Measurements from ENCODE around the gene PPFIBP1. TPM values are rescaled to one million over a fixed set of nuclear protein-coding genes. Genes with fewer than 3 reads are reported as not detected.
"Not testable (repeated sequence)": the region's sequence is repeated elsewhere in the genome, so short reads cannot be mapped to it uniquely, and the experiment has no call there.

Gene PPFIBP1
- total and polyA plus RNA-seq, 7 donors = 5.9 to 63.1 (median 28.3) TPM

DNA sequence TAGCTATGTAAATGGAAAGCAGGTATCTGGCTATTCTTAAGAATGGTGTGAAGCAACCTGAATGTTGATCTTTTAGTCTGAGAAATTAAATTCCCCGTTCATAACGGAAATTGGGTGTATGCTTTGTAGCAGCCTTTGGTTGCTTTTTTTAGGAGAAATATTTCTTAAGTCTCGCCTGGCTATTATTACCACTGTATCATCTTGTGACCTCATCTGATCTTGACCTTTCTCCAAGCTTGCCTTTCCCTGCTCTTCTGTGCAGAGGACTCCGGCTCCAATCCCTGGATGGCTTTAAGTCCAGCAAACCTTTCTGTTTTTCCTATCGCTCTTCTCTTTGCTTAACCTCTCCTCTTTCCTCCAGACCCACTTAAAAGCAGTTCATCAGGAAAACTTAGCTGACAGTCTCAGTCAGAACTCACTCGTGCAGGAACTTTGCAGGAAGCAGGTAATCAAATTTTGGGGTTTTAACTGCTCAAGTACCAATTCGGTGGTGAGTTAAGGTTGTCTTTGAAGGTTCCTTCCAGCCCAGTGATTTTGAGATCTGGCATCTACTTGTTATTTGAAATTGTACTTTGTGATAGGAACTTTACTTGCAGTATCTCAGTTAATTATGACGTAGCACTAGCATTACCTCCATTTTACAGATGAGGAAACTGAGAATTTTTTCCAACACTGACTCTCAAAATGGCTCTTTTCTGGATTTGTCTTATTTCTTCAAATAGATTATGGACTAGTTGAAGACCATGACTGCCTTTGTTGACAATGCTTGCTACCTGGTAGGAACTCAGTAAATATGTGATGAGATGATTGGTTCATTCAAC, 14.1 kb downstream of the PPFIBP1 start:
- H3K4me3 ChIP-seq = no peak overlapping the region
- no peaks in the 10 kb centered on the region for H3K27me3 ChIP-seq (ENCODE audit: insufficient read depth in 3 of 3, low read length in 2 of 3)
- intact Hi-C loops (cut with DNase I) = no loop called here

GRCh38 chr12:27539191-27539631, 15.2 kb downstream of the PPFIBP1 start:
- TF ChIP-seq CTCF (IDR thresholded peaks at IDR 0.05) = no peak
- WGBS, 3 donors = 13 to 33% (median 16%) methylated on average over 4 of the region's 4 CpGs
- no peak overlapping the region for H3K27ac ChIP-seq
- no peaks in the 10 kb centered on the region for H3K36me3 ChIP-seq (ENCODE audit: insufficient read depth in 1 of 2, low read depth in 1 of 2)
- no peaks in the 10 kb centered on the region for H3K27me3 ChIP-seq (ENCODE audit: insufficient read depth in 3 of 3, low read length in 2 of 3)
- no peak overlapping the region for H3K4me3 ChIP-seq
- intact Hi-C loops (cut with DNase I) = no loop called here
- peak in 1 of 4 donors; percentile 55 for ATAC-seq
- no peak for DNase-seq
- H3K9me3 ChIP-seq = no peaks in the 10 kb centered on the region
- peaks cover 62% of the 10 kb centered on the region for H3K4me1 ChIP-seq

More for the DNA sequence above, 14.1 kb downstream of the PPFIBP1 start:
- H3K27ac ChIP-seq = peak overlapping the region; percentile 11
- peak; percentile 52 to 92 (median 73) for ATAC-seq
- peaks cover 59% of the 10 kb centered on the region for H3K4me1 ChIP-seq
- no peaks in the 10 kb centered on the region for H3K9me3 ChIP-seq
- DNase-seq = no peak
- 25 to 39% (median 26%) methylated on average over 8 of the region's 8 CpGs for WGBS, 3 donors
- no peaks in the 10 kb centered on the region for H3K36me3 ChIP-seq (ENCODE audit: insufficient read depth in 1 of 2, low read depth in 1 of 2)
- no peak for TF ChIP-seq CTCF (IDR thresholded peaks at IDR 0.05)

GRCh38 chr12:27541031-27541719, 17.2 kb downstream of the PPFIBP1 start:
- no peak for DNase-seq
- intact Hi-C loops (cut with DNase I) = no loop called here
- WGBS, 3 donors = 81 to 90% (median 84%) methylated on average over 8 of the region's 8 CpGs
- no peak overlapping the region for H3K27ac ChIP-seq
- H3K4me3 ChIP-seq = no peak overlapping the region
- TF ChIP-seq CTCF (IDR thresholded peaks at IDR 0.05) = no peak
- peaks cover 69% of the 10 kb centered on the region for H3K4me1 ChIP-seq
- no peaks in the 10 kb centered on the region for H3K9me3 ChIP-seq
- H3K27me3 ChIP-seq (ENCODE audit: insufficient read depth in 3 of 3, low read length in 2 of 3) = no peaks in the 10 kb centered on the region
- H3K36me3 ChIP-seq (ENCODE audit: insufficient read depth in 1 of 2, low read depth in 1 of 2) = no peaks in the 10 kb centered on the region
- ATAC-seq = no peak

GRCh38 chr12:27542628-27543027, 18.6 kb downstream of the PPFIBP1 start:
- no peak for ATAC-seq
- H3K27ac ChIP-seq = peak overlapping the region; percentile 15
- intact Hi-C loops (cut with DNase I) = no loop called here

DNA sequence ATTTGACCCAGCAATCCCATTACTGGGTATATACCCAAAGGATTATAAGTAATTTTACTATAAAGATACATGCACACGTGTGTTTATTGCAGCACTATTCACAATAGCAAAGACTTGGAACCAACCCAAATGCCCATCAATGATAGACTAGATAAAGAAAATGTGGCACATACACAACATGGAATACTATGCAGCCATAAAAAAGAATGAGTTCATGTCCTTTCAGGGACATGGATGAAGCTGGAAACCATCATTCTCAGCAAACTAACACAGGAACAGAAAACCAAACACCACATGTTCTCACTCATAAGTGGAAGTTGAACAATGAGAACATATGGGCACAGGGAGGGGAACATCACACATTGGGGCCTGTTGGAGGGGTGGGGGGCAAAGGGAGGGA, 20.9 kb downstream of the PPFIBP1 start:
- H3K4me3 ChIP-seq; intact Hi-C loops (cut with DNase I); H3K36me3 ChIP-seq (ENCODE audit: insufficient read depth in 1 of 2, low read depth in 1 of 2); ATAC-seq; H3K27me3 ChIP-seq (ENCODE audit: insufficient read depth in 3 of 3, low read length in 2 of 3); H3K9me3 ChIP-seq; DNase-seq: not testable (repeated sequence)
- WGBS, 3 donors = 86 to 96% (median 95%) methylated on average over 1 of the region's 1 CpG
- peaks cover 63% of the 10 kb centered on the region for H3K4me1 ChIP-seq
- H3K27ac ChIP-seq = peak overlapping the region; percentile 58

More at GRCh38 chr12:27542628-27543027, 18.6 kb downstream of the PPFIBP1 start:
- Histone ChIP-seq H3K27me3 (ENCODE audit: insufficient read depth in 3 of 3, low read length in 2 of 3) (no peaks in the 10 kb centered on the region), H3K36me3 (ENCODE audit: insufficient read depth in 1 of 2, low read depth in 1 of 2) (no peaks in the 10 kb centered on the region), H3K4me3 (no peak overlapping the region), H3K4me1 (peaks cover 65% of the 10 kb centered on the region), H3K9me3 (no peaks in the 10 kb centered on the region)
- DNase-seq = no peak
- TF ChIP-seq CTCF (IDR thresholded peaks at IDR 0.05) = no peak
- 35 to 46% (median 42%) methylated on average over 5 of the region's 5 CpGs for WGBS, 3 donors

Measured in psoas muscle (tissue), 8 donors.